Kidney tubule cell (primary cell): Measurements from ENCODE around the gene NBAS.
"Not testable (repeated sequence)": the region's sequence is repeated elsewhere in the genome, so short reads cannot be mapped to it uniquely, and the experiment has no call there.

Source experiments
- DNase-seq: peaks from one replicate; pipeline ENCODE4 v3.0.0-alpha.2; 2018; ENCODE audit warnings: low spot score

NBAS gene

DNA sequence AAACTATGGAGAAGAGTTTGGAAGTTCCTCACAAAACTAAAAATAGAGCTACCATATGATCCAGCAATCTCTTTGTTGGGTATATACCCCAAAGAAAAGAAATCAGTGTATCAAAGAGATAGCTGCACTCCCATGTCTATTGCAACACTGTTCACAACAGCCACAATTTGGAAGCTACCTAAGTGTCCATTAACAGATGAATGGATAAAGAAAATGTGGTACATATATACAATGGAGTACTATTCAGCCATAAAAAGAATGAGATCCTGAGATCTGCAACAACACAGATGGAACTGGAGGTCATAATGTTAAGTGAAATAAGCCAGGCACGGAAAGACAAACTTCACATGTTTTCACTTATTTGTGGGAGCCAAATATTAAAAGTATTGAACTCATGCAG, 350.6 kb downstream of the NBAS start:
- not testable (repeated sequence) for DNase-seq

DNA sequence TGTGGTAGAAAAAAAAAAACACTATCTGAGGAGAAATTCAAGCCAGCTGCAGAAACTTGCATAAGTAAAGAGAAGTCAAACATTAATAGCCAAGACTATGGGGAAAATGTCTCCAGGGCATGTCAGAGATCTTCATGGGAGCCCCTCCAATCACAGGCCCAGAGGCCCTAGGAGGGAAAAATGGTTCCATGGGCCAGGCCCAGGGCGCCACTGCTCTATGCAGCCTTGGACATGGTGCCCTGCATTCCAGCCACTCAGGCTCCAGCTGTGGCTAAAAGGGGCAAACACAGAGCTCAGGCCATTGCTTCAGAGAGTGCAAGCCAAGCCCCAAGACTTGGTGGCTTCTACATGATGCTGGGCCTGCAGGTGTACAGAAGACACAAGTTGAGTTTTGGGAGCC, 354.7 kb downstream of the NBAS start:
- DNase-seq: no peak

DNA sequence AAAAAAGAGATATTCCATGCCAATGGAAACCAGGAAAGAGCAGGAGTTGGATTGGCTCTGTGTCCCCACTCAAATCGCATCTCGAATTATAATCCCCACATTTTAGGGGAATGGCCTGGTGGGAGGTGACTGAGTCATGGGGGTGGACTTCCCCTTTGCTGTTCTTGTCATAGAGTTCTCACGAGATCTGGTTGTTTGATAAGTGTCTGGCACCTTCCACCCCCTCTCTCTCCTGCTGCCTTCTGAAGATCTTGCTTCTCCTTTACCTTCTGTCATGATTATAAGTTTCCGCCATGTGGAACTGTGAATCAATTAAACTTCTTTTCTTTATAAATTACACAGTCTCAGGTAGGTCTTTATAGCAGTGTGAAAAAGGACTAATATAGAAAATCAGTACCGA, 355.6 kb downstream of the NBAS start:
- no peak for DNase-seq

DNA sequence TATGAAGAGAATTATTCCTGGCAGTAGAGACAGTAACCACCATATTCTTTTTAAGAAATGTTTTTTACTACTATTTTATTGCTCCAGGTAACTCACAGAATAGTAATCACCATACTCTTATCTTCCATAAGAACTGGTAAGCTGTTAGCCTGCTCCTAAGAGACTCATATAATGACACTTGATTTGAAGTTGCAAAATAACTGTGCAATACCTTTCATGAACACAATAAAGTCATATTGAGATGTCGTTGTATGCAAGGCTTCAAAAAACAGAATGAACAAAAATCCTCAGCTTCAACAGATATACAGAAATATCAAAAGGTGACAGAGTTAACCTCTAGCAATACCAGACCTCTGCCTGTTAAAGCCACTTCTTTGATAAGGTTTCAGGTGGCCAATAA, 360.1 kb downstream of the NBAS start:
- no peak for DNase-seq

DNA sequence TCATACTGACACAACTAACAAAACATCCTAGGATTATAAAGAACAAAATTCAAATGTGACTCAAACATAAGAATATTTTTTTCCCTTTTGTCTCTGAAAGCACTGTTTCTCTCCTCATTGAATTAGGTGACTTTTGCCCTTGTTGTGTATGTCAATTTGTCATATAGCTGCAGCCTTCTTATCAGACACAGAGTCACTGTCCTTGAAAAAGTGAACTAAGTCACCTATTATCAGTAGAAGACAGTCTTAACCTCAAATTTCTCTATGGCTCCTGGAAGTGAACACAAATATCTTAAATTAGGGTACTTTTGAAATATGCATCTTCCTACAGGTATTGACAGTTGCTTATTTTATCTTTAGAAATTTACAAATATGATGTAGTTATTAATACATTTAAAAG, 360.6 kb downstream of the NBAS start:
- no peak for DNase-seq

DNA sequence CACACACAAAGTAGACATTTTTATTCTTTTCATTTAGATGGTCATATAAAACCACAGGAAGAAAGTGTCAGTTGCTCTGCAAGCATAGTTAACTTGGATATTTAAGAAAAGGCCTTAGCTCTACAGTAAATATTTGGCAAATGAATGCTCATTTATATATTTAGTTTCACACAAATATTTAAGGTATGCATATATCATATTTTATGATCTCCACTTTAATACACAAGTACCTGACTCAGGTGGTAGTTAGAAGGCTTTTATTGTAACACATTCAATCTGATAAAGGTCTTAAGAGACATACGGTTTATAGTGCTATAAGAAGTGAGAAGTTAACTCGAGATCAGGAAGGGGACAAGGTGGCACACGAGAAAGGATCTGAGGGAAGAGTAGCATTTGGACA, 363.1 kb downstream of the NBAS start:
- DNase-seq: no peak

DNA sequence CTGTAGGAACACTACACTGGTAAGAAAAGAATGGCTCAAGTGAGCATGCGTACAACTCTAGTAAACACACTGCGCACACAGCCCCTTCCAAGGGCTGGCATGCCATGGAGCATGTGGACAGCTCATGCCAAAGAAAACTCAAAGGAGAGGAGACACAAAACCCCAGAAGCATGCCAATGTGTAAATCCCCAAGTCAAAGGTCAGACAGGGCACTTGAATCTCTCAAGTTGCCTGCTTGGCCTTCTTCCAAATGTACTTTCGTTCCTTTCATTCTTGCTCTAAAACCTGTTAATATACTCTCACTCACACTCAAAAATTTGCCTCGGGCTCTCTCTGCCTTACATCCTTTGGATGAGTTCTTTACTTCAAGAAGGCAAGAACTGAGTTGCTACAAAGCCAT, 365.3 kb downstream of the NBAS start:
- DNase-seq: peak; percentile 6

DNA sequence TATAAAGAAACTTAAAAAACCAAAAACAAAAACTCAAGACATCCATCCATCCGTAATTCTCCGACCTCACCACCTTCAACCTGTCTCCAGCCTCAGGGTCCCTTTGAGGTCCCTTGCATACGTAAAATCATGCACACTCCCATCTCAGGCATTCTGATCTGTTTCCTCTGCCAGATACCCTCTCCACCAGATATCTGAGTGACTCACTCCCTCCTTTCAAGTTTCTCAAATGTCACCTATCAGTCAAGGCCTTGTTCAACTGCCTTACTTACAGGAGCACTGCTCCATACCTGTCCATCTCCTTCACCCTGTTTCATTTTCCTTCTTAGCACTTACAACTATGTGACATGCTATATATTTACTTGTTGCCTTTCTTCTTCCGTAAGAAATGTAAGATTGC, 369.3 kb downstream of the NBAS start:
- DNase-seq: peak; percentile 6

DNA sequence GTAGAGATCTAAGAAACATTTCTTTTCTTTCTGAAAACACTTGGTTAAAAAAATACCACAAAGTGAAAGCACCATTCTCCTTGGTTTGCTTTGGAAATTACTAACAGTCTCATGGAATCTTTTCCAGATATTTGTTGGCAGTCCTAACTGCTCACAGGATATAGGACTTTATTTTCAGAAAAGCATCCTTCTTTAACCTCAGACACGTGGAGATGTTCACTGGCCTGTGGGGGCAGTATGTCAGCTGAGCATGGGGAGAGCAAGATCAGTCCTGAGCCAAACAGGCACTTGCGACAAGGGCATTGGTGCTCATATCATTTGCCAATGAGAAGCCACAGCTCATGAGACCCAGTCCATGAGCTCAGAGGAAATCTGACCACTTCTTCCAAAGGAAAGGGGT, 371.9 kb downstream of the NBAS start:
- no peak for DNase-seq

DNA sequence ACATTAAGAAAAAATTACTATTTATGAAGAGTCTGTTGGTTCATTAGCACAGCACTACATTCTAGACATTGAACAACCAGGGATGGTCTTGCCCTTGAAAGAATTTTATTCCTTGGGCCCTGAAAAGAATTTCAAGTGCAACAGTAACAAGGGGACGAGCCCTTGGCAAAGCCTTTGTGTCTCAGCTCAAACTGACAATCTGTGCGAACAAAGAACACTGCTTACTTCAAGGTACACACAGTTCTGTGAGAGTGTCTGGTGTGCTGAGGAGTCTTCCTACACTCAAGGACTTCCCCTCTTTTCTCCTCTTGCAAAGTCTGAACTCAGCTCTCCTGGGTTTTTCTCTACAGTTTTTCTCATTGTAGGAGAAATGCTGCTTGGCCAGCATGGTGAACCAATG, 373.4 kb downstream of the NBAS start:
- DNase-seq: no peak

DNA sequence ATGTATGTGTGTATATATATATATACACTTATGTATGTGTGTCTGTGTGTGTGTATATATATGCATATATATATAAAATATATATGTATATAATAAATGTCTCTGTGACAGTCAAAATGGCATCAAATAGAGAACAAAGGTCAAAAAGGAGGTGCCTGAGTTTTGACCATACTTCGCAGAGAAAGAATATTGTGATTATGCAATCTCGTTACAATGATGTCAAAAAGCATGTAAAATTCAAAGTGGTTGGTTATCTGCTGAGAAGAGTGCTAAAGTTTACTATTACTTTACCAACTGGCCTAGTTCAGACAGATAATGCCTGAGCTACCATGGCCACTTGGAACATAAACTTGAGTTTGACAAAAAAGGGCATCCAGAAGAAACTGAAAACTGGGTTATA, 375.0 kb downstream of the NBAS start:
- no peak for DNase-seq

DNA sequence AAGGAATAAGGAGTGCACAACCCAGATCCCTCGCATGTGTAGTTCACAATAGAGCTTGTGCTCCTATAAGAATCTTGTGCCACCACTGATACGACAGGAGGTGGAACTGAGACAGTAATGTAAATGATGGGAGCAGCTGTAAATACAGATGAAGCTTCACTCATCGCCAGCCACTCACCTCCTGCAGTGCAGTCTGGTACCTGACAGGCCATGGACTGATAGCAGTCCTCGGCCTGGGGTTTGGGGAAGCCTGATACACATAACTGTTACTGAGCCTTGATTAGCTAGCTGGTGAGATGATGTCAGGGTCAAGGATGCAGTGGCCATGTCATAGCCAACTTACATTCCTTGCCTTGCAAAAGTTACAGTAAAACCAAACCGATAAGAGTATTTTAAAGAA, 376.6 kb downstream of the NBAS start:
- no peak for DNase-seq

DNA sequence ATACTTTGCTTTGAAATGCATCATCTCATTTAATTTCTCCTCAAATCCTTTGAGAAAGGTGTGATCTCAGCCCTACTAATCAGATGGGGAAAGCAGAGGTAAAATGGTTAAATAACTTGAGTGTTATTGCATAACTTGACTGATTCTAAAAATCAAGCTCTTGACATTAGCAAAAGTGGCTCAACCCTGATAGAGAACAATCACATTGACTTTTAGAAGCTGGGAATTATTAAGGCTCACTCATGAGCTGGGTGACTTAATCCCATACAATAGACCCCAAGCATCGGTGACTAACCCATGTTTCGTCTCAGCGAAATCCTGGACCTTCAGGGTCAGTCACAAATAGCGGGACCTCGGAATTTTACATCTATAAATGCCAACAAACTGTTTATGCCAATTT, 378.9 kb downstream of the NBAS start:
- no peak for DNase-seq

DNA sequence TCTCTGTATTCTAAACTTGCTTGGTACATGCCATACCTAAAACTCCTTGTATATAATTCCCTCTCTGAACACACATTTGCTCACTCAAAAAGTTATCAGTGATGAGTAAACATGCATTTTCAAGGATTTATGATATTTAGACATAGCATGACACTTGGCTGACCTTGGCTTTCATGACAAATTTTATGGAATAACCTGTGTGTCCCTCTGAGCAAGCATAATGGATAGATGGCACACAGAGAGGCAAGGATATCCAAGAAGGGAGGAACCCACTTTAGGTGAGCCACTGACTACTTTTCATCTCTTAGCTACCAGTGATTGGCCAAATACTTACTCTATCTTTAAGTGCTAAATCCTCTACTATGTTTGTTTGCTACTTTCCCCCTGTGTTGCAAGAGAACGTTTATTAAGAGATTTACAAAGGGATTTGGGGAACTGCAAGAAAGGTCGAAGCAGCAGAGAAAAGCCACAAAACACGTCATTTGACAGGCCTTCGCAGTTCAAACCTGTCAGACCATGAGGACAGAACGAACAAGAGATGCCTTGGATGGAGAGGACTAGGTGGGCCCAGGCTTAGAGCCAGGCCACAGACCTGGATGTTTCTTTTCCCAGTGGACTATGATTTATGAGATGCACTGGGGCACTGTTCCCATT, 379.9 kb downstream of the NBAS start:
- no peak for DNase-seq

DNA sequence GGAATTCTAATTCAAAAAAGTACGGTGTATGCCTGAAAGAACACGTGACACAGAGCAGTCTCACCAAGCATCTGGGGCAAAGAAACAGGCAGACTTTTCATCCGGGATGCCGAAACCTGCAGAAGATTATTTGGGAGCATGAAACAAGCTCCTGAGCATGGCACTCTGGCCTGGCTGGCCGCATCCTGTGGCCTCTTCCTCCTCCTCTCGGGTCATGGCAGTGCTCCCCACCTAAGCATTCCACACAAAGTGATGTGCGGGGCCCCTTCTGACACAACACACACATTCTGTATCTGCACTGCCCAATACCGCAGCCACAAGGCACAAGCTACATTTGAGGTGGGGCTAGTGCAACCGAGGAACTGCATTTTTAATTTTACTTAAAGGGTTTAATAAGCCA, 380.8 kb downstream of the NBAS start:
- no peak for DNase-seq

DNA sequence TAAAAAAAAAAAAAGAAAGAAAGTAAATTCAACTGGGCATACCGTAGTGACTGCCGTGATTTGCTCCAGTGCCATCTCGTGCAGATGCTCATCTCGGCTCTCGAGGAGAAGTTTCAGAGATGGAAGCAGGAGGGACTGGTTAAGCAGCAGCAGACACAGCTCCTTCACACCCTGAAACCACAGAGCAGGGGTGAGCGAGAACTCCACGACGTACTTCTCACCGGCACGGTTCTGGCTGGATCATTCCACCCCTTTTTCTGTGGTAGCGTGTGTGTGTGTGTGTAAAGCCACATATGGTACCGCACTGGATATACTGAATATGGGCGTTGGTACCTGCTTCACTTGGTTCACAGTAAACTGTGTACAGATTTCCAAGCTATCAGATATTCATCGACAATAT, 382.2 kb downstream of the NBAS start:
- no peak for DNase-seq

DNA sequence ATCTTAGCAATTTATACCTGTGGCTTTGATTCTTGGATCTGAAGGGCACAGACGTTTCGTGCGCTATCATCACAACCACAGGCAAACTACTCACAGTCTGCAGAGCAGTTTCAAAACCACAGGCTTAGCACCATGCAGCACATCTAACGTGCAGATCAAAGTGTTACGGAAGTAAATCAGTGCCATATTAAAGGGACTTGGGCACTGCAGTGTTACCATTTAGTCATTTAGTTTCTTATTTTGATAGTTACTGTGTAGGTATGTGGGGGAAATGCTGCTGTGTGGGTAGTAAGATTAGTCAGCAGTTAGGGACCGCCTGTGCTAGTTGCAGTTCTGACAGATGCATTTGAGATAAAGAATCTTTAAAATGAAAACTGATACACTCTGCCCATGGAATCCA, 384.0 kb downstream of the NBAS start:
- peak; percentile 80 for DNase-seq

DNA sequence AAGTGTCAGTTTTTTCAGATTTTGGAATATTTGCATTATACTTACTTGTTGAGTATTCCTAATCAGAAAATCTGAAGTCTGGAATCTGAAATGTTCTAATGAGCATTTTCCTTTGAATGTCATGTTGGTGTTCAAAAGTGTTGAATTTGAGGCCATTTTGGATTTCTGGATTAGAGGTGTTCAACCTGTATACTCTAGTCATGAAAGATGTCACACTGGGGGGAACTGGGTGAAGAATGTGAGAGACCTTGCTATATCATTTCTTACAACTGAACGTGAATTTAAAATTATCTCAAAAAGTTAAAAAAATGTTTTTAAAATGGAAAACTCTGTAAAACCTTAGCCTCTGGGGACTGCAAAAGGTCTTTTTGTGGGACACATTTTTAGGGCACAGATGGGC, 384.5 kb downstream of the NBAS start:
- no peak for DNase-seq

DNA sequence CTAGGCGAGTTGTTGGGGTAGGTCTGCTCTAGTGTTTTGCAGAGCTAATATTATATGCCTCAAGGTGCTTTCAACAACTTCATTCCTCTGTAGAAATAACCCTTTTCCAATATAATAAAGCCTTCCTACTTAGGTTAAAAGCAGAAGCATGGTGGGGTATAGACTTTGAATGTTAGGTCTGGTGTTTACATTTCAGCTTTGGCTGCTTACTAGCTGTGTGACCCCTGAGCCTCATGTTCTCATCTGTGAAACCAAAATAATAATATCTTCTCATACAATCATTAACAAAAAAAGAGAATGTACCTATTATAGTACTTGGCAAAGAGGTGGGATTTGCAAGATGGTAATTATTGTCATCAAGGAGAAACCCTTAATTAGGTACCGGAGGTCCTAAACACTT, 386.6 kb downstream of the NBAS start:
- DNase-seq: no peak

DNA sequence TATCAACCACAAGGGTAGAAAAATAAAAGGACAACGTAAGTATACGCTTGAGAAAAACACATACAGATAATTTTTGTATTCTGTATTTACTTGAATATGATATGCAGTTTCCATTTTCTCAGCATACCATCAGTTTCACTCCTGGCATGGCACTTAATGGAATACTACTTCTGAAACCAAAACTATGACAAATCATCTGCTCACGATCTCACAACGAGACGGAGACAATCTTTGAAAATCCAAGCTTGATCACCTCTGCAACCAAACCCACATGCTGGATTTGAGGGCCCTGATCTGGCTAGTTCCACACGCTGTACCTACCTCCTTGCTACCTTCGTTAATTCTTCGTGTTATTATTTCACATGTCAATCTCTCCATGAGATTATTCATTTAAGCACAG, 387.6 kb downstream of the NBAS start:
- DNase-seq: no peak

DNA sequence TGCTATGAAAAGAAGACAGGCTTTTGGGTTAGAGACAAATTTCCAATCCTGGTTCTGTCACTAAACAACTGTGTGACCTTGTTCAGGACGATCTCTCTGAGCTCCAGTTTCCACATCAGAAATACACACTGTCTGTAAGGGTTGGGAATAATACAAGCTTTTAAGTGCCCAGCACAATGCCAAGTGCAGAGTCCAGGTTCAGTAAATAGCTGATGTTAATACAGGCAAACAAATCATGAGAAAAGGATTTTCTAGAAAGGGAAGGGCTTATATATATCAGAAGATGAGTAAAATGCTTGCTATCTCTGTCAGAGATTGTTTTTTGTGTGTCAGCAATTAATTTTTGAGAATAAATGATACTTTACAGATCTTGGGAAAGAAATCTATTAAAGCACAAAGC, 388.3 kb downstream of the NBAS start:
- no peak for DNase-seq

DNA sequence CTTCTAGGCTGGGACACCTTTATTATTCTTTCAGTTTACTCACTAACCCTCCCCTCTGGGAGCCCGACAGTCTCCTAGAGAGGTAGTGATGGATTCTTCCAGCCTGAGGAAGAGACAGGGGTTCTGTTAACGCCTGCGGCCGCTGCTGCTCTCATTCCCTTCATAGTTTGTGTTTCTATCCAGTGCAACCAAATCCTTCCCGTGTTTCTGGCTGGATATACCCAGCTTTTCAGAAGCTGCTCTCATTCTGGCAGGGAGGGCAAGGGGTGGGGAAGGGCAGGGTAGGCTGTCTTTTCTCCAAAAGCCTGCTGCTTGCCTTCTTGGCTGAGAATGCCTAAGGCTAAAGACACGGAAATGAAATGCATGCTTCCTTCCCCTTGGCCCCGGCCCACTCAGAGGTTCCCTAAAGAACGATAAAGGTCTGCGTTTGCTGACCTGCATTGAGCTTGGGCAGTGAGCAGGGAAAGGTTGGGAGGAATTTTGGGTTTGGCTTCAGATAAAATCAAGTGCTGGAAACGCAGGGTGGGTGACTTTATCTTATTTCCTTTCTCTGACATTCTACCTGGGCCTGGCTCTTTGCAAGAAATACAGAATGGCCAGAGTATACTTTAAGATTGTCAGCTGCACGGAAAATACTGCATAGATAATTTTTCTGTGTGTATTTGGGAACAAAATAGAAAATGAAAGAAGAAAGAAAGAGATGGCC, 390.9 kb downstream of the NBAS start:
- no peak for DNase-seq

DNA sequence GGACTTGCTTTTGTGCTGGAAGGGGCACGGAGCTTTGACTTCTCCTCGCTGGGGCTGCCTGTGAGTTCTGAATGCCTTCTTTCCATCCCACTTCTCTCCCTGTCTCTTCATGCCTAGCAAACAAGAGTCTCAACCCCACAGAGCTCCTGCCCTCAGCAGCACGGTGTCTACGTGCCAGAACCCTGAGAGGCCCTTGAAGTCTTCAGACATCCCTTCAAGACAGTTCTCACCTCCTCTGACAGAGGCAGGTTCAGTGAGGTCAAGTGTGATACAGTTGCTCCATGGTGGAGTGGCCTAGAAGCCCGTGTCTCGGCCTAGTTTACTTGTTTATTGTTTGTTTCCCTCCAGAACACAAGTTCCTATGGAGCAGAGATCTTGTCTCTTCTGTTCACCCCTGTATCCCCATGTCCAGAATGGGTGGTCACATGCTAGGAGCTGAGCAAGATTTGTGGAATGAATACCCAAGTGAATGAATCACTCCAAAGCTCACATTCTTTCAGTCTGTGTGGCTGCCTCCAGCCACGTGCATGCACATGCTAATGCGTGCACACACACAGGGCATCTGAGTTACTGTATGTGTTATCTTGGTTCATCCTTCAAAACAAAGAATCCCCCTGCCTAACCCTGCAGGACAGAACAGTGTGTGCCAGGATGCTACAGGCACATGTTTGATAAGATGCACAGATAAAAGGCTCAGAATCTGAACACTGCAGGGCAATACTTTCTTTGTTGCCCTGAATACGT, 391.6 kb downstream of the NBAS start:
- DNase-seq: peak; percentile 94

DNA sequence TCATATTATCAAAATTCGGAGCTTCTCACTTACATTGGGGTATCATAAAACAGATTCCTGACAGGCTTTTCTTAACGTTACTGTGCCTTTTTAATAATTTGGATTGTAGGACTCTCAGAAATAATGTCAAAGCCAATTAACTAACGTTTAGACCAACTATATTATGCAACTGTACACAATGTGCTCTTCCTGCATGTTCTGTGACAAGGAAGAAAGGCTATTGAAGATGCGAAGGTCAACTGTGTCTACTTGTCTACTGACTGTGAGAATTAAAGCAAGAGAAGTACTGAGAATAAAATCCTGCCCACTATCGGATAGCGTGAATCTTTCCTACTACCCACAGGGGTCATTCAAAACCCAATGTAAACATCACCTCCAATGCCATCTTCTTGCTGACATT, 393.0 kb downstream of the NBAS start:
- DNase-seq: no peak
